Keratinocyte (primary cell): ENCODE results near the gene ANKFY1. TPM values are rescaled to one million over a fixed set of nuclear protein-coding genes. Genes with fewer than 3 reads are reported as not detected.

ENCODE experiments used
- DNase-seq: peaks from one replicate; pipeline ENCODE4 v3.0.0-alpha.2; 2011; ENCODE audit warnings: low read depth, missing footprints, low spot score
- FAIRE-seq: peaks from 2 replicates; lab custom pipeline; 2011; peaks lifted over from hg19 to GRCh38; lab: Jason Lieb, UNC
- H2AFZ ChIP-seq: 2 replicates; pipeline ENCODE4 v1.6.0; 2012; ENCODE audit warnings: low read length, control low read depth, inconsistent platforms; ENCODE audit not compliant: control insufficient read depth
- H3K27ac ChIP-seq: 2 replicates; pipeline ENCODE4 v1.5.1; 2011; ENCODE audit warnings: low read length; ENCODE audit not compliant: control insufficient read depth, insufficient read depth
- H3K27me3 ChIP-seq: 3 replicates; pipeline ENCODE4 v1.6.0; 2011; ENCODE audit warnings: low read length; ENCODE audit not compliant: control insufficient read depth, insufficient read depth; ENCODE audit errors: extremely low read depth
- H3K36me3 ChIP-seq, 2 experiments: 2 replicates in 1 of 2; 3 replicates in 1 of 2; pipeline ENCODE4 v1.5.1; 2011; ENCODE audit warnings: low read length in 2 of 2, mild to moderate bottlenecking in 1 of 2; ENCODE audit not compliant: control insufficient read depth in 2 of 2, insufficient read depth in 2 of 2; ENCODE audit errors: extremely low read depth in 1 of 2
- H3K4me1 ChIP-seq: 3 replicates; pipeline ENCODE4 v1.5.1; 2011; ENCODE audit warnings: low read length; ENCODE audit not compliant: control insufficient read depth, insufficient read depth; ENCODE audit errors: extremely low read depth
- H3K4me2 ChIP-seq: 3 replicates; pipeline ENCODE4 v1.6.0; 2011; ENCODE audit warnings: low read depth, low read length; ENCODE audit not compliant: control insufficient read depth, insufficient read depth; ENCODE audit errors: extremely low read depth
- H3K4me3 ChIP-seq, 3 experiments: fragments of 200-600 bp in 1 of 3; sonication (generic) in 1 of 3; 2 replicates in 2 of 3; 3 replicates in 1 of 3; pipeline ENCODE4 v1.5.1; 2011 to 2016; ENCODE audit warnings: low read length in 3 of 3, mild to moderate bottlenecking in 3 of 3, control low read depth in 2 of 3, inconsistent platforms in 1 of 3, low read depth in 1 of 3, mixed read lengths in 1 of 3, mixed run types in 1 of 3, moderate library complexity in 1 of 3; ENCODE audit not compliant: control insufficient read depth in 2 of 3, insufficient read depth in 2 of 3; ENCODE audit errors: extremely low read depth in 1 of 3
- H3K79me2 ChIP-seq: 2 replicates; pipeline ENCODE4 v1.6.0; 2012; ENCODE audit warnings: low read length; ENCODE audit not compliant: control insufficient read depth, insufficient read depth
- H3K9ac ChIP-seq: 3 replicates; pipeline ENCODE4 v1.6.0; 2011; ENCODE audit warnings: low read length; ENCODE audit not compliant: control insufficient read depth, insufficient read depth; ENCODE audit errors: extremely low read depth
- H3K9me1 ChIP-seq: 3 replicates; pipeline ENCODE4 v1.6.0; 2011; ENCODE audit warnings: low read length; ENCODE audit not compliant: control insufficient read depth, insufficient read depth; ENCODE audit errors: extremely low read depth
- H3K9me3 ChIP-seq: 2 replicates; pipeline ENCODE4 v1.5.1; 2012; ENCODE audit warnings: low read depth, low read length; ENCODE audit not compliant: control insufficient read depth
- H4K20me1 ChIP-seq: 3 replicates; pipeline ENCODE4 v1.6.0; 2011; ENCODE audit warnings: low read length; ENCODE audit not compliant: control insufficient read depth, insufficient read depth; ENCODE audit errors: extremely low read depth
- EZH2 ChIP-seq: IDR thresholded peaks from one replicate; pipeline ENCODE4 v1.6.1; 2012; ENCODE audit warnings: inconsistent platforms, mild to moderate bottlenecking, low read length, moderate library complexity
- dilution Hi-C: fragments of 300-500 bp; cut with MboI; formaldehyde crosslinking; loops from one replicate; pipeline ENCODE4 v1.7.0; 2020; ENCODE audit warnings: low sequenced_read_pairs; ENCODE audit not compliant: extremely low pct_ligation_motif_present
- polyA plus RNA-seq, 5 experiments: library from polyadenylated mRNA; depleted of rRNA in 3 of 5; stranded (reverse) in 3 of 5; stranded (forward) in 1 of 5; unstranded in 1 of 5; fragments of >200 nt; gene quantifications; 1 replicate in 1 of 5; 2 replicates in 3 of 5; 3 replicates in 1 of 5; pipeline versions ENCODE4 v1.2.1 to v1.2.3, GENCODE V29; 2011 to 2012; ENCODE audit warnings: missing spikeins in 2 of 5, low read depth in 1 of 5, low replicate concordance in 1 of 5
- TF ChIP-seq, protein P1 (sequence below), 3 experiments: IDR thresholded peaks in 1 of 3; conservative IDR thresholded peaks in 1 of 3; optimal IDR thresholded peaks in 1 of 3; 2 replicates in 2 of 3; 3 replicates in 1 of 3; pipeline versions ENCODE3 to v1.5.1; 2011; ENCODE audit warnings: low read length in 3 of 3, mild to moderate bottlenecking in 3 of 3, moderate library complexity in 2 of 3, control low read depth in 1 of 3, inconsistent platforms in 1 of 3; ENCODE audit not compliant: insufficient read depth in 2 of 3; ENCODE audit errors: extremely low read depth in 1 of 3

Gene ANKFY1
- polyA plus RNA-seq, 1 donor (not counting 4 experiments of a cell fraction or from before 2014, with no cell fraction given): 27.0 TPM

DNA sequence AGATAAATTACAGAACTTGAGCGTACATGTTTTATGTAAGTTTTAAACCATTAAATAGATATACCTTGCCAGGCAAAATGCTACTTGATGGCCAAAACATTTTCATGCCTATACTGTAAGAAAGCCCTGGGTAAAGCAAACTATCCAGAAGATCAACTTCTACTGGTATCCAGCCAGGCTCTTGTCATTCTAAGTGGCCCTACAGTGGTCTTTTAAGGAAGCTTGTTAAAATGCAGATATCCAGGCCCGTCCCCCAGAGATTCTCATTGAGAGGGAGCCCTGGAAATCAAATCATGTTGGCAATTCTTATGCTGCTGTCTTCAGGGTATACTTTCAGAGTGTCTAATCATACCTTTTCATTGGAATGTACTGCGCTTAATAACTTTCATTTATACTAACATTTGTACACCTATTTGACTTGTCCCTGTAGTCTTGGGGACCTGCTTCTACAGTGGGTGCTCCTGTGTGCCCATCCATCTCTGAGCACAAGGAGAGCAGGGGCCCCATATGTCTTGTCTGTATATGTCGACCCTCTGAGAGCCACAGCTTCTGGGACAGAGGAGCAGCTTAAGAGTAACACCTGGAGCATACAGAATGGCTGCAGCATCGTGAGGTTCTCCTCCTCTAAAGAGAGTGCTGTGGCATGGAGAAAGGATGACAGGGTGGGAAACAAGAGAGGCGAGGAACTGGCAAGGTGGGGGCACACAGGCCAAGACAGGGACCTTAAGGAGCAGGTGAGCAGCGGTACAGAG lies 43.6 kb upstream of the ANKFY1 start:
- no peak for FAIRE-seq
- H3K4me1 ChIP-seq: no peaks in the 10 kb centered on the region
- H3K4me3 ChIP-seq: no peak overlapping the region
- DNase-seq: no peak
- no peak overlapping the region for H3K9ac ChIP-seq
- peaks cover 16% of the 10 kb centered on the region for H4K20me1 ChIP-seq
- no peak overlapping the region for H3K27ac ChIP-seq
- peaks cover 84% of the 10 kb centered on the region for H3K79me2 ChIP-seq
- peaks cover 2% of the 10 kb centered on the region for H3K9me1 ChIP-seq
- dilution Hi-C loops: loop anchor here (25.0 kb wide), 1 partner anchor 105 kb away; no protein-coding TSS in a partner anchor
- TF ChIP-seq, protein P1, sequence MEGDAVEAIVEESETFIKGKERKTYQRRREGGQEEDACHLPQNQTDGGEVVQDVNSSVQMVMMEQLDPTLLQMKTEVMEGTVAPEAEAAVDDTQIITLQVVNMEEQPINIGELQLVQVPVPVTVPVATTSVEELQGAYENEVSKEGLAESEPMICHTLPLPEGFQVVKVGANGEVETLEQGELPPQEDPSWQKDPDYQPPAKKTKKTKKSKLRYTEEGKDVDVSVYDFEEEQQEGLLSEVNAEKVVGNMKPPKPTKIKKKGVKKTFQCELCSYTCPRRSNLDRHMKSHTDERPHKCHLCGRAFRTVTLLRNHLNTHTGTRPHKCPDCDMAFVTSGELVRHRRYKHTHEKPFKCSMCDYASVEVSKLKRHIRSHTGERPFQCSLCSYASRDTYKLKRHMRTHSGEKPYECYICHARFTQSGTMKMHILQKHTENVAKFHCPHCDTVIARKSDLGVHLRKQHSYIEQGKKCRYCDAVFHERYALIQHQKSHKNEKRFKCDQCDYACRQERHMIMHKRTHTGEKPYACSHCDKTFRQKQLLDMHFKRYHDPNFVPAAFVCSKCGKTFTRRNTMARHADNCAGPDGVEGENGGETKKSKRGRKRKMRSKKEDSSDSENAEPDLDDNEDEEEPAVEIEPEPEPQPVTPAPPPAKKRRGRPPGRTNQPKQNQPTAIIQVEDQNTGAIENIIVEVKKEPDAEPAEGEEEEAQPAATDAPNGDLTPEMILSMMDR (optimal IDR thresholded peaks at IDR 0.05 in 1 of 3, IDR thresholded peaks at IDR 0.05 in 1 of 3, conservative IDR thresholded peaks at IDR 0.05 in 1 of 3; ENCODE audit: extremely low read depth in 1 of 3, insufficient read depth in 2 of 3, low read length in 3 of 3): no peak
- TF ChIP-seq EZH2: no peak
- peaks cover 9 to 11% of the 10 kb centered on the region in 2 experiments for H3K36me3 ChIP-seq
- no peak overlapping the region for H3K4me2 ChIP-seq
- H3K27me3 ChIP-seq: no peaks in the 10 kb centered on the region
- H3K9me3 ChIP-seq: no peaks in the 10 kb centered on the region
- no peak overlapping the region for H2AFZ ChIP-seq

DNA sequence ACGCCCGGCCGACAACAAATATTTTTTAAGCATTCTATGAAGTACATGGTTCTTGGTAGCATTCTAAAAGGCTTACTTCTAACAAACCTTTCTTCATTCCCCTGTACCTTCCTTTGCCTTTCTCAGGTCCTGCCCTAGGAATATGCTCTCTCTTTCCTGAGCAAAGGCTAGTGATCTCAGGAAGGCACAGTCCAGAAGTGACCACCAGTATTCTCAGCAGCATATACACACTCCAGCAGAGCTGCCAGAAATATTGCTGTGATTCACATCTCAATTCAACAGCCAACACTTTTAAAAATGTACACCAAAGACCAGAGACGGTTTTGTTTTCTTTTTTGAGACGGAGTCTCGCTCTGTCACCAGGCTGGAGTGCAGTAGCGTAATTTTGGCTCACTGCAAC lies 41.4 kb upstream of the ANKFY1 start:
- no peaks in the 10 kb centered on the region for H3K4me1 ChIP-seq
- dilution Hi-C loops: loop anchor here (25.0 kb wide), 1 partner anchor 107 kb away; no protein-coding TSS in a partner anchor
- H3K9me3 ChIP-seq: no peaks in the 10 kb centered on the region
- peaks cover 16 to 20% of the 10 kb centered on the region in 2 experiments for H3K36me3 ChIP-seq
- H3K9ac ChIP-seq: no peak overlapping the region
- DNase-seq (no peak), FAIRE-seq (no peak)
- no peak overlapping the region for H3K4me2 ChIP-seq
- H3K79me2 ChIP-seq: peaks cover 82% of the 10 kb centered on the region
- H3K4me3 ChIP-seq: no peak overlapping the region
- no peaks in the 10 kb centered on the region for H3K27me3 ChIP-seq
- peaks cover 9% of the 10 kb centered on the region for H4K20me1 ChIP-seq
- peaks cover 2% of the 10 kb centered on the region for H3K9me1 ChIP-seq
- no peak overlapping the region for H2AFZ ChIP-seq
- no peak overlapping the region for H3K27ac ChIP-seq
- TF ChIP-seq EZH2: no peak
- TF ChIP-seq, protein P1 (optimal IDR thresholded peaks at IDR 0.05 in 1 of 3, IDR thresholded peaks at IDR 0.05 in 1 of 3, conservative IDR thresholded peaks at IDR 0.05 in 1 of 3; ENCODE audit: extremely low read depth in 1 of 3, insufficient read depth in 2 of 3, low read length in 3 of 3): no peak
